GM11168 (cell line): Measurements from ENCODE around the gene UBP1.
"Not testable (repeated sequence)": the region's sequence is repeated elsewhere in the genome, so short reads cannot be mapped to it uniquely, and the experiment has no call there.

Experiments
- in situ Hi-C: fragments of 300-500 bp; cut with MboI; formaldehyde crosslinking; loops from one replicate; pipeline ENCODE4 v1.12.0; 2022; ENCODE audit warnings: low sequenced_read_pairs; ENCODE audit not compliant: unreplicated experiment

Gene UBP1

DNA sequence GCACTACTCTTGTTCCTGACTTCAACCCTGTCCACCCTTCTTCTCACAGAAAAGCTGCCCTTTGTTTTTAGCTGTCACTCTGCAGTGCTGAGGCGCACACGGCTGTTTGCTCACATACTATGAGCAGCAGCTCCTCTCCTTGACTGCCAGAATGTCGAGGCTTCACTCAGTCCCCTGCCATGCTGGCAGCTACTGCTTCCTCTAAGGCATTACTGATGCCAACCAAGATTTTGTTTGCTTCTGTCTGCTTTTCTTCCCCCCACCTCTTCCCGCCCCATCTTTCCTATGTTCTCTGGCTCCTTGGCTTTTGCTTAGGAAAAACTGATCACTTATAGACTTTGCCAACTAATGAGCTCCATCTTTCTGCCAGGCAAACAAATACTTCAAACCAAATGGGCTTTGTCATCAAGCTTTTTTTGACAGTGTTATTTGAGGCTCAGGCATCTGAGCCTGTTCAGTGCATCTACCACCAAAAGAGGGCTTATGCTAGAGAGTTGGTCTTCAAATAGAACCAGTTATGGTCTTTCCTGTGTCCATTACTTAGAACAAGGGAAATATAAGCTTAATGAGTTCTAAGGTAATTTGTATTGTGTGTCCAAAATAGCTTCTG, 81.9 kb downstream of the UBP1 start:
- in situ Hi-C loops, result loop anchor here (25.0 kb wide), 1 partner anchor 396 kb away; the partner anchor contains the start of gene CCR4

DNA sequence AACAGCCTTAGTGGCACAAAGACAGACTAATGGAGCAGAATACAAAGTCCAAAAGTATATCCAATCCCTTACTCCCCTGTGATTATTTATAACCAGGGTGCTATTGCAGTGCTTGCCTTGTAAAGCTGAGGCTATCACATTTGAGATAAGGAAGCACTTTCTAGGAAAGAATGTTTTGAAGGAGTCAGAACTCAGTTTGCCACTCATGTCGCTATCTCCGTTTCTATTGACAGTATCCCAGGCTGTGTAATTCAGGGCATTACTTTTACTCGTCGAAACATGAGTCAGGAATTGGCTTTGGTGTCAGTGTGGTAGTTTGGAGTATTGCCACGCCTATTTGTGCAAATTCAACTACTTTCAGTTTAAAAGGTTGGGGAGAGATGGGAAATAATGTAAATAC, 84.6 kb downstream of the UBP1 start:
- in situ Hi-C loops, result loop anchor here (25.0 kb wide), 1 partner anchor 393 kb away; the partner anchor contains the start of gene CCR4

DNA sequence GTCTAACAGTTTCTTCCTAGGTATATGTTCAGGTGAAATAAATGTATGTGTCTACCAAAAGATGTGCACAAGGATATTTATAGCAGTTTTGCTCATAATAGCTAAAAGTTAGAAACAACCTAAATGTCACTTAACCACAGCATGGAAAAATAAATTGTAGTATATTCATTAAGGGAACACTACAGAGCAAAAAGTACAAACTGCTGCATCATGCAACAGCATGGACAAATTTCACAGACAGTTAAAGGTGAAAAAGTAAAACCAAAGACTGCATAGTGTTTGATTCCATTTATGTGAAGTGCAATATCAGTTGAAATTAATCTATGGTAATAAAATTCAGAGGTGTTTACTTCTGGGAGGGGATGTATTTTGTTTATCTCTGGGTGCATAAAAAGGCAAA, 100.4 kb downstream of the UBP1 start:
- in situ Hi-C loops, result no loop called here

DNA sequence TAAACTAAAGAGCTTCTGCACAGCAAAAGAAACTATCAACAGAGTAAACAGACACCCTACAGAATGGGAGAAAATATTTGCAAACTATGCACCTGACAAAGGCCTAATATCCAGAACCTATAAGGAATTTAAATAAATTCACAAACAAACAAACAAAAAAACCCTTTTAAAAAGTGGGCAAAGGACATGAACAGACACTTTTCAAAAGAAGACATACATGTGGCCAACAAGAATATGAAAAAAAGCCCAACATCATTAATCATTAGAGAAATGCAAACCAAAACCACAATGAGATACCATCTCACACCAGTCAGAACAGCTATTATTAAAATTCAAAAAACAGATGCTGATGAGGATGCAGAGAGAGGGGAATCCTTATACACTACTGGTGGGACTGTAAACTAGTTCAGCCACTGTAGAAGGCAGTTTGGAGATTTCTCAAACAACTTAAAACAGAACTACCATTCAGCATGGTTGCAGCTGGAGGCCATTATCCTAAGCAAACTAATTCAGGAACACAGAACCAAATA, 101.2 kb downstream of the UBP1 start:
- in situ Hi-C loops, result not testable (repeated sequence)
